HepG2 (cell line): ENCODE results near the gene MYOM1. TPM values are rescaled to one million over a fixed set of nuclear protein-coding genes. Genes with fewer than 3 reads are reported as not detected.

Experiments
- ATF7 ChIP-seq, 2 experiments: fragments of 450-650 bp in 1 of 2; sonication (generic) in 1 of 2; formaldehyde crosslinking in 1 of 2; IDR thresholded peaks; 2 replicates each; pipeline versions ENCODE4 v1.4.0 to v1.6.1; 2016 to 2020; ENCODE audit warnings: antibody characterized with exemption in 1 of 2, mild to moderate bottlenecking in 1 of 2, missing genetic modification reagents in 1 of 2
- GABPB1 ChIP-seq: IDR thresholded peaks from 2 replicates; pipeline ENCODE4 v1.6.1; 2016; ENCODE audit warnings: mild to moderate bottlenecking, missing genetic modification reagents, moderate library complexity, missing compliant biosample characterization
- GTF2F1 ChIP-seq: fragments of 150-350 bp; IDR thresholded peaks from 2 replicates; pipeline ENCODE4 v1.6.1; 2014; ENCODE audit warnings: low read length
- HDAC2 ChIP-seq: sonication (generic); formaldehyde crosslinking; IDR thresholded peaks from 2 replicates; pipeline ENCODE4 v1.4.0; 2020; ENCODE audit warnings: missing genetic modification reagents
- HMG20A ChIP-seq: IDR thresholded peaks from 2 replicates; pipeline ENCODE4 v1.6.1; 2016; ENCODE audit warnings: borderline replicate concordance
- IRF2 ChIP-seq: IDR thresholded peaks from 2 replicates; pipeline ENCODE4 v1.6.1; 2018; ENCODE audit warnings: missing genetic modification reagents, missing compliant biosample characterization
- KDM4B ChIP-seq: sonication (generic); formaldehyde crosslinking; IDR thresholded peaks from 2 replicates; pipeline ENCODE4 v1.4.0; 2020; ENCODE audit warnings: missing genetic modification reagents
- MAZ ChIP-seq, 2 experiments: sonication (generic) in 1 of 2; formaldehyde crosslinking in 1 of 2; IDR thresholded peaks; 2 replicates each; pipeline versions ENCODE4 v1.5.0 to v1.6.1; 2012 to 2020; ENCODE audit warnings: low read depth in 2 of 2, mild to moderate bottlenecking in 2 of 2, borderline replicate concordance in 1 of 2, improper control_type of control experiment in 1 of 2, low read length in 1 of 2, missing genetic modification reagents in 1 of 2, moderate library complexity in 1 of 2
- PAX8 ChIP-seq: sonication (generic); formaldehyde crosslinking; IDR thresholded peaks from 2 replicates; pipeline ENCODE4 v1.8.0; 2022; ENCODE audit warnings: mild to moderate bottlenecking, missing genetic modification reagents, borderline replicate concordance
- PCBP1 ChIP-seq: fragments of 200-400 bp; formaldehyde crosslinking; IDR thresholded peaks from 2 replicates; pipeline ENCODE4 v1.6.1; 2017; ENCODE audit warnings: mild to moderate bottlenecking, low read depth, low read length, borderline replicate concordance
- PREB ChIP-seq: sonication (generic); formaldehyde crosslinking; IDR thresholded peaks from 2 replicates; pipeline ENCODE4 v1.4.0; 2020; ENCODE audit warnings: missing genetic modification reagents
- TBL1XR1 ChIP-seq: fragments of 150-350 bp; IDR thresholded peaks from 2 replicates; pipeline ENCODE4 v1.6.1; 2014; ENCODE audit warnings: borderline replicate concordance, low read length; ENCODE audit not compliant: partially characterized antibody
- THRA ChIP-seq: sonication (generic); formaldehyde crosslinking; IDR thresholded peaks from 2 replicates; pipeline ENCODE4 v1.4.0; 2020; ENCODE audit warnings: missing genetic modification reagents, borderline replicate concordance
- U2AF1 ChIP-seq: fragments of 200-400 bp; formaldehyde crosslinking; optimal IDR thresholded peaks from 2 replicates; pipeline ENCODE3; 2017; ENCODE audit warnings: mild to moderate bottlenecking, low read depth, low read length
- XBP1 ChIP-seq: sonication (generic); formaldehyde crosslinking; IDR thresholded peaks from 2 replicates; pipeline ENCODE4 v1.5.0; 2020; ENCODE audit warnings: missing genetic modification reagents
- ZEB1 ChIP-seq: IDR thresholded peaks from 2 replicates; pipeline ENCODE4 v1.6.1; 2012; ENCODE audit warnings: mild to moderate bottlenecking, low read depth, inconsistent platforms; ENCODE audit not compliant: insufficient replicate concordance
- ZNF232 ChIP-seq: sonication (generic); formaldehyde crosslinking; IDR thresholded peaks from 2 replicates; pipeline ENCODE4 v1.4.0; 2020; ENCODE audit warnings: missing genetic modification reagents, borderline replicate concordance
- ZNF3 ChIP-seq: IDR thresholded peaks from 2 replicates; pipeline ENCODE4 v1.7.0; 2017; ENCODE audit warnings: inconsistent platforms
- ZSCAN25 ChIP-seq: sonication (generic); formaldehyde crosslinking; IDR thresholded peaks from 2 replicates; pipeline ENCODE4 v1.8.0; 2022; ENCODE audit warnings: mild to moderate bottlenecking, missing genetic modification reagents
- polyA plus RNA-seq, 8 experiments: library from polyadenylated mRNA; depleted of rRNA in 3 of 8; stranded (reverse) in 7 of 8; unstranded in 1 of 8; fragments of >200 nt; fragmentation: Illumina TruSeq in 4 of 8; extraction: Trizol in 4 of 8; gene quantifications; 2 replicates each; pipeline versions ENCODE4 v1.2.1 to v1.2.3, GENCODE V29; 2011 to 2016; ENCODE audit warnings: low read depth in 4 of 8, missing spikeins in 1 of 8, mixed read lengths in 1 of 8; ENCODE audit not compliant: insufficient read depth in 1 of 8
- total RNA-seq, 5 experiments: library from RNA; depleted of rRNA; stranded (reverse); fragments of >200 nt; fragmentation: Illumina TruSeq; extraction: Trizol; gene quantifications; 2 replicates each; pipeline ENCODE4 v1.2.3, GENCODE V29; 2016; ENCODE audit warnings: low read depth in 1 of 5
- TF ChIP-seq, protein P1 (sequence below), 2 experiments: fragments of 450-650 bp in 1 of 2; sonication (generic) in 1 of 2; formaldehyde crosslinking; IDR thresholded peaks; 2 replicates each; pipeline versions ENCODE4 v1.5.0 to v1.8.0; 2020 to 2022; ENCODE audit warnings: mild to moderate bottlenecking in 1 of 2, missing genetic modification reagents in 1 of 2
- TF ChIP-seq, protein P2 (sequence below): sonication (generic); formaldehyde crosslinking; IDR thresholded peaks from 2 replicates; pipeline ENCODE4 v1.4.0; 2020; ENCODE audit warnings: missing genetic modification reagents, borderline replicate concordance

The MYOM1 gene
- total and polyA plus RNA-seq, 2 of the 13 experiments (the other 11 are each of a cell fraction or from before 2014, with no cell fraction given): 0.46 to 0.98 TPM

GRCh38 chr18:3233433-3234168 lies 13.8 kb upstream of the MYOM1 start (continued):
- no peak for TF ChIP-seq PCBP1
- no peak for TF ChIP-seq MAZ (IDR thresholded peaks at IDR 0.05; ENCODE audit: borderline replicate concordance, low read depth, low read length)
- TF ChIP-seq MAZ (CRISPR knock-in tag; IDR thresholded peaks at IDR 0.05; ENCODE audit: low read depth): peak; percentile 58; the same call in 1 of the 2 replicates
- TF ChIP-seq, protein P1, sequence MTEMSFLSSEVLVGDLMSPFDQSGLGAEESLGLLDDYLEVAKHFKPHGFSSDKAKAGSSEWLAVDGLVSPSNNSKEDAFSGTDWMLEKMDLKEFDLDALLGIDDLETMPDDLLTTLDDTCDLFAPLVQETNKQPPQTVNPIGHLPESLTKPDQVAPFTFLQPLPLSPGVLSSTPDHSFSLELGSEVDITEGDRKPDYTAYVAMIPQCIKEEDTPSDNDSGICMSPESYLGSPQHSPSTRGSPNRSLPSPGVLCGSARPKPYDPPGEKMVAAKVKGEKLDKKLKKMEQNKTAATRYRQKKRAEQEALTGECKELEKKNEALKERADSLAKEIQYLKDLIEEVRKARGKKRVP (CRISPR knock-in tag; IDR thresholded peaks at IDR 0.05): peak in 1 of 2 experiments; percentile 37; a peak in 2 of 4 replicates
- no peak for TF ChIP-seq GTF2F1
- no peak for TF ChIP-seq PREB (CRISPR knock-in tag)
- TF ChIP-seq ZNF3 (CRISPR knock-in tag): no peak
- TF ChIP-seq, protein P2, sequence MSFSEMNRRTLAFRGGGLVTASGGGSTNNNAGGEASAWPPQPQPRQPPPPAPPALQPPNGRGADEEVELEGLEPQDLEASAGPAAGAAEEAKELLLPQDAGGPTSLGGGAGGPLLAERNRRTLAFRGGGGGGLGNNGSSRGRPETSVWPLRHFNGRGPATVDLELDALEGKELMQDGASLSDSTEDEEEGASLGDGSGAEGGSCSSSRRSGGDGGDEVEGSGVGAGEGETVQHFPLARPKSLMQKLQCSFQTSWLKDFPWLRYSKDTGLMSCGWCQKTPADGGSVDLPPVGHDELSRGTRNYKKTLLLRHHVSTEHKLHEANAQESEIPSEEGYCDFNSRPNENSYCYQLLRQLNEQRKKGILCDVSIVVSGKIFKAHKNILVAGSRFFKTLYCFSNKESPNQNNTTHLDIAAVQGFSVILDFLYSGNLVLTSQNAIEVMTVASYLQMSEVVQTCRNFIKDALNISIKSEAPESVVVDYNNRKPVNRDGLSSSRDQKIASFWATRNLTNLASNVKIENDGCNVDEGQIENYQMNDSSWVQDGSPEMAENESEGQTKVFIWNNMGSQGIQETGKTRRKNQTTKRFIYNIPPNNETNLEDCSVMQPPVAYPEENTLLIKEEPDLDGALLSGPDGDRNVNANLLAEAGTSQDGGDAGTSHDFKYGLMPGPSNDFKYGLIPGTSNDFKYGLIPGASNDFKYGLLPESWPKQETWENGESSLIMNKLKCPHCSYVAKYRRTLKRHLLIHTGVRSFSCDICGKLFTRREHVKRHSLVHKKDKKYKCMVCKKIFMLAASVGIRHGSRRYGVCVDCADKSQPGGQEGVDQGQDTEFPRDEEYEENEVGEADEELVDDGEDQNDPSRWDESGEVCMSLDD: 0 out of 2 replicates have a peak, but pooled peaks have one; percentile 52
- TF ChIP-seq ATF7 (IDR thresholded peaks at IDR 0.05): peak; percentile 32
- TF ChIP-seq ATF7 (CRISPR knock-in tag; IDR thresholded peaks at IDR 0.05): no peak; the same call in 1 of the 2 replicates
- peak; percentile 94 for TF ChIP-seq HDAC2 (CRISPR knock-in tag)
- TF ChIP-seq PAX8 (CRISPR knock-in tag): no peak
- peak; percentile 80 for TF ChIP-seq ZEB1
- no peak for TF ChIP-seq KDM4B (CRISPR knock-in tag)
- TF ChIP-seq U2AF1: no peak
- no peak for TF ChIP-seq ZSCAN25 (CRISPR knock-in tag)
- 0 out of 2 replicates have a peak, but pooled peaks have one; percentile 57 for TF ChIP-seq XBP1
- TF ChIP-seq THRA (CRISPR knock-in tag): peak; percentile 97; the same call in 1 of the 2 replicates
- peak; percentile 94 for TF ChIP-seq IRF2 (CRISPR knock-in tag)
- TF ChIP-seq GABPB1: no peak
- peak; percentile 92 for TF ChIP-seq TBL1XR1
- peak; percentile 99; the same call in 1 of the 2 replicates for TF ChIP-seq HMG20A (CRISPR knock-in tag)
- TF ChIP-seq ZNF232 (CRISPR knock-in tag): 0 out of 2 replicates have a peak, but pooled peaks have one; percentile 59
